GM06990 (cell line): ENCODE measurements around the gene YARS2.
"Not testable (repeated sequence)": the region's sequence is repeated elsewhere in the genome, so short reads cannot be mapped to it uniquely, and the experiment has no call there.

ENCODE experiments used
- DNase-seq: peaks from one replicate; pipeline ENCODE4 v3.0.0-alpha.2; 2011; ENCODE audit not compliant: insufficient read length; ENCODE audit errors: extremely low read depth
- H3K27me3 ChIP-seq: replicated peaks from 2 replicates; pipeline ENCODE4 v1.6.0; 2011; ENCODE audit warnings: low read length; ENCODE audit not compliant: control insufficient read depth, insufficient read depth
- H3K36me3 ChIP-seq: 2 replicates; pipeline ENCODE4 v1.5.1; 2011; ENCODE audit warnings: low read length; ENCODE audit not compliant: control insufficient read depth, insufficient read depth
- H3K4me3 ChIP-seq: replicated peaks from 2 replicates; pipeline ENCODE4 v1.5.1; 2011; ENCODE audit warnings: low read depth, mild to moderate bottlenecking, control low read depth, low read length
- CTCF ChIP-seq: IDR thresholded peaks from 2 replicates; pipeline ENCODE4 v1.5.1; 2011; ENCODE audit warnings: low read length, control low read depth, mild to moderate bottlenecking, inconsistent platforms; ENCODE audit not compliant: insufficient read depth, poor library complexity, severe bottlenecking

The YARS2 gene

GRCh38 chr12:32736445-32736844, 19.3 kb downstream of the YARS2 start:
- no peak for DNase-seq
- Histone ChIP-seq H3K36me3 (peaks cover 3% of the 10 kb centered on the region), H3K4me3 (no peak overlapping the region), H3K27me3 (no peaks in the 10 kb centered on the region)
- no peak for TF ChIP-seq CTCF

- H3K27me3 ChIP-seq: no peaks in the 10 kb centered on the region
- H3K4me3 ChIP-seq: no peak overlapping the region
- DNase-seq: no peak
- H3K36me3 ChIP-seq: peaks cover 2% of the 10 kb centered on the region
- TF ChIP-seq CTCF: no peak
These were observed 20.7 kb downstream of the YARS2 start for GRCh38 chr12:32734952-32735351.

GRCh38 chr12:32727237-32727636, 28.5 kb downstream of the YARS2 start:
- DNase-seq: no peak
- H3K36me3 ChIP-seq: peaks cover 4% of the 10 kb centered on the region
- H3K4me3 ChIP-seq: no peak overlapping the region
- no peaks in the 10 kb centered on the region for H3K27me3 ChIP-seq
- no peak for TF ChIP-seq CTCF

GRCh38 chr12:32726286-32726685, 29.4 kb downstream of the YARS2 start:
- DNase-seq: no peak
- Histone ChIP-seq H3K36me3 (peaks cover 4% of the 10 kb centered on the region), H3K4me3 (no peak overlapping the region), H3K27me3 (no peaks in the 10 kb centered on the region)
- TF ChIP-seq CTCF: no peak

- H3K36me3 ChIP-seq, H3K4me3 ChIP-seq, DNase-seq, H3K27me3 ChIP-seq: not testable (repeated sequence)
These were observed 30.4 kb downstream of the YARS2 start for GRCh38 chr12:32725308-32725707.

GRCh38 chr12:32718926-32719325, 36.8 kb downstream of the YARS2 start:
- TF ChIP-seq CTCF: no peak
- Histone ChIP-seq H3K36me3 (peaks cover 5% of the 10 kb centered on the region), H3K4me3 (no peak overlapping the region), H3K27me3 (no peaks in the 10 kb centered on the region)
- DNase-seq: no peak
